EL (cell line): Measurements from ENCODE around the gene KRT73.

Source experiments
- DNase-seq: peaks from one replicate; pipeline ENCODE4 v3.0.0-alpha.2; 2016

Gene KRT73

DNA sequence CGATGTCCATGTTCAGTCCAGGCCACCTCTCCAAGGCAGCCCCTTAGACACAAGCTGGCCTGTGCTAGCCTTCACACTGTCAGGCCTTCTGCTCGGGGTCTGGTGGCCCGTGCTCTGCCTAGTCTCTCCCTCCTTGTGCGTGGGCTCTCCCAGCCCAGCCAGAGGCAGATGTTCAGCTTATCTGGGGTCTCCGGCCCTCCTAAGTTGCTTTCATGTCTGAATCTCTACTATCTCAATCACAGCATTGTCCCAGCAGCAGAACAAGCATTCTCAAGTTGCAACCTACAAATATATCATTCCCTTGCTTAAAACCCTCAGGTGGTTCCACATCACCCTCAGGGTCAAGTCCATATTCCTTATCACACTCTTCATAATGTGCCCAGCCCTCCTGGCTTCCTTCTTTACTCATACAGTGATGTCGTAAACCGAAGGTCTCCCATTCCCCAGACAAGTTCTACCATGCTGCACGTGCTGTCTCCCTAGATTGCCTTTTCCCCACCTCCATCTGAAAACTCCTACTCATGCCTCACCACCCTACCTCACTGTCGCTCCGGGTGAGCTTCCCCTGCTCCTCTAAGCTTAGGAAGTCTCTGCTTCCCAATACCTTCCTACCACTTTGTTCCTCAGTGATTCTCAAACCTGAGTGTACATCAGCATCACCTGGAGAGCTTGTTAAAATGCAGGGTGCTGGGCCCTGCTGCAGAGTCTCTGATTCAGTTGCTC is 1.5 kb downstream of the KRT73 start:
- DNase-seq, result no peak

GRCh38 chr12:52615912-52616311 is 2.4 kb downstream of the KRT73 start:
- DNase-seq, result no peak

GRCh38 chr12:52615208-52615868 is 3.0 kb downstream of the KRT73 start:
- DNase-seq, result peak; percentile 8

DNA sequence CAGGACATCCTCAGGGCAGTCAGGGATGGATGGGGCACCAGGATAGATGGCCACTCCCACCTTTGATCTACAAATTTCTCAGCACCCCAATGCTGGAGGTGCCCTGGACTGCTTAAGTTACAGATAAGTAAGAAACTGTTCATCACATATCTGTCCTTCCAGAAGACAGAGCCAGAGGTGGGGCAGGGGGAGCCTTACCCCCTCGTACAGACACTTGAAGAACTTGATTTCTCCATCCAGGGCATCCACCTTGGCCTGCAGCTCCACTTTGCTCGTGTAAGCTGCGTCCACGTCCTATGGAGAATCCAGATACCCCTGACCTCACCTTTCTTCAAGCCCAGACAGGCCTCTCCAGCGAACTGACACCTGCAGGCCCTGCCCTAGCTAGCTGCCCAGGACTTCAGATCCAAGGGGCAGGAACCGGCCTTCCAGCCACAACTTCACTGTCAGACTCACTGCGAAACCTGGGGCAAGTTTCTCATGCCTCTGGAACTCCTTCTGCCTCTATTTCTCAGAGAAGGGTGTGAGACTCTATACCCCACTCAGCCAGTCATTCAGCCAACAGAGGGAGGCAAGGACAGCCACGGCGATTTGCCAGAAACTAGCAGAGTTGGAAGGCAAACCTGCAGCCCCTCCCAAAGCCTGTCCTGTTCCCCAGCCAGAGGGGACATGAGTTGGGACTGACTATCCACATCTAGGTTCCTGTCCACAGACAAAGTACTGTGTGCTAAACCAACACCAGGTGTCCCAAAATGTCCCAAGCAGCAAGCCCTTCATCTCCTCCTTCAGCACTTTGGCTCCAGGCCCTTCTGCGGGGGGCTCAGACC is 3.8 kb downstream of the KRT73 start:
- DNase-seq, result no peak

DNA sequence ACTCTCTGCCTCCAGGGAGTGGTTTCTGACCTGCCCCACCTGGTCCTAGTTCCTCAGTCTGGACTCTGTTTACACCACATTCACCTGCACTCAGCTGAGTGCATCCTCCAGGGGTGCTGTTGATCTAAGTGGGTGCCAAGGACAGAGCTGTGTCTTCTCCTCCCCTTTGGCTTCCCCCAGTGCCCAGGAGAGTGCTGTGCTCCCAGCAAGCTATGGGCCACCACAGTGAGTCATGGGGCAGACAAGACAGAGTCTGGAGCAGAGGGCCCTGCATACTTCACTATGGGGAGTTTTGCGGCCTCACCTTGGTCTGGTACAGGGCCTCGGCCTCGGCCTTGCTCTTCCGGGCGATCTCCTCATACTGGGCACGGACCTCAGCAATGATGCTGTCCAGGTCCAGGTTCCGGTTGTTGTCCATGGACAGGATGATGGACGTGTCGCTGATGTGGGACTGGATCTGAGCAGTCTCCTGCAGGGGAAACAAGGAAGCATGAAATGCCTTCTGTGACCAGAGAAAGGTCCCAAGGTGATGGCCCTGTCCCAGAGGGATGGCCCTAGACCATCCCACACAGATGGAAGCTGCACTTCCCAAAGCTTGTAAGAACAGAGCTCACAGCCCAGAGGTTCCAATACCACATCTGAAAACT is 4.9 kb downstream of the KRT73 start:
- no peak for DNase-seq

- DNase-seq, result no peak
Measured at GRCh38 chr12:52612431-52613383, 5.7 kb downstream of the KRT73 start.

- no peak for DNase-seq
Measured at GRCh38 chr12:52611080-52611468, 7.3 kb downstream of the KRT73 start.

GRCh38 chr12:52608826-52609630 is 9.3 kb downstream of the KRT73 start:
- DNase-seq, result no peak

DNA sequence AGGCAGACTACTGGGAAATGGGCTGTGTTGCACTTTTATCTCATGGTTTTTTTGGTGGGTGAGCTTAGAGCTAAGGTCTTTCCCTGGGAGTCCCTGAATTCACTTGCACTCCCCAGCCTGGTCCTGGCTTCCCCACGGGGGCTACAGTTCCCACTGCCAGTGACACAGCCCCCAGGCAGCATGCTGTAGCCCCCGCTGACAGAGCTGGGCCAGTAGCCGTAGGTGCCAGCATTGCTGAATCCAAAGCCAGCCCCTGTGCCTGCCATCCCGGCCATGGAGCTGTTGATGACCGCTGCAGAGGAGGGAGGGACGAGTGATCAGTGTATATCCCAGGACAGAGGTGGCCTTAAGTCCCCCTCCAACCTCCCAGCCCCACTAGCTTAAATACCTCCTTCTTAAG is 10.2 kb downstream of the KRT73 start:
- no peak for DNase-seq

DNA sequence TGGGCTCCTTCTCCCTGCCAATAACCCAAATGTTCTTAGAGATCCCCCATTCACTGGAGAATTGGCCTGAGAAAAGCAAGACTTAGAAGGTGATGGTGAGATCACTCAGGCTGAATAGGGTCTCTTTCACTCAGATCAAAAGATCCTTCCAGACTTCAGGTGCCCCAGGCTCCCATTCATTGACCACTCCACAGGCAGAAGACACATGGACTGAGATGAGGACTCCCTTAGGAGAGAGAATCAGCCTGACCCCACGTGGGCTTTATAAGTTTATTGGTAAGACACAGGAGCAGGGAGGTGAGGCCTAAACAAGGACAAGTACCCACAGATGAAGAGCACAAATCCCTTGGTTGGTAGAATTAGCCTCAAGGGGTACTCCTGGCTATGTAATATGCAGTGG is 11.0 kb downstream of the KRT73 start:
- no peak for DNase-seq

- no peak for DNase-seq
Measured at GRCh38 chr12:52606581-52607218, 11.7 kb downstream of the KRT73 start.

GRCh38 chr12:52606096-52606495 is 12.3 kb downstream of the KRT73 start:
- no peak for DNase-seq

DNA sequence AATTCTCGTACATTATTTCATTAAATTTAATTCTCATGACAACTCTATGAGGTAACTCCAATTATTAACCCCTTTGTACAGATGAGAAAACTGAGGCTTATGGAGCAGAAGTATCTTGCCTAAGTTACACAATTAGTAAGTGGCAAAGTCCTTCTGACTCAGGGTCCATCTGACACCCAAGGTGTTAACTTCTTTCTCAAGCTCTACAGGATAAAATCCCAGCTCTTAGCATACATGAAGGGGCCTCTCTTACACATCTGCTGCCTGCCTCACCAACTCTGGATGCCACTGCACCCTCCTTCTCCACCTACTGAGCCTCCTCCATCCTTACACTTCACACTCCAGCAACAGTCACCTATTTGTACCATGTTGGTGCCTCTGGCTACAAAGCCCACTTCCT is 12.8 kb downstream of the KRT73 start:
- no peak for DNase-seq

GRCh38 chr12:52604859-52605258 is 13.5 kb downstream of the KRT73 start:
- DNase-seq, result no peak

DNA sequence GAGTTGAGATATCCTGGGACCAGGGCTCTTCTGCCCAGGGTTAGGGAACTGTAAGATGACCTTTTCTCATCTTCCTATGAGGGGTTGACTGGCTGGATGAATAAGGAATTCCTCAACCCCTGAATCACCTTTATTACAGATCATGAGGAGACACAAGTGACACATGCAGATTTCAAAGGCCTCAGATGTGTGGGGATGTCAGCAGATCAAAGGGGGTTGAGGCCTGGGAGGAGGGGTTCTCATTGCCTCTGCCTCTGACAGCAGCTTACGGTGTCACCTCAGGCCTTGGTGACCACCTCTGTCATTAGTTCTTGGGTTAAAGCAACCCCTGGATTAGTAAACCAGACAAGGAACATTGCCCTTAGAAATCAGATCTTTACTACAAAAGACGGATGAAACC is 15.0 kb downstream of the KRT73 start:
- DNase-seq, result no peak

DNA sequence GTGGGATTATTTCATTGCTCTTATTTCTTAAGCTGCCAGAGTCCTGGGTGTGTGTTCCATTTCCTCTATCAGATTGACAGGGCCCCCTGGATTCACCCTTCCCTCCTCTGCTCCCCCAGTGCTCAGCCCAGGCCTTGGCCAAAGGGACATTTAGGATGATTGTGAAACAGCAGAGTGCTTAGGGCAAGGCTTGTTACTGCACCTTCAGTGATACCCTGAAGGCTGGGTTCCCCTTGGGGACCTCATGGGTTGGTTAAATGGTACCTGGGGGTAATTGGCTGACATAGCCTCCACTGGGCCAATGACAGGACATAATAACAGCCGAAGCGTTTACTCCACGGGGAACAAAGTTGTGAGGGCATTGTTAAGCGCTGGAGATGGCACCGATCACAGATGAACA is 15.8 kb downstream of the KRT73 start:
- no peak for DNase-seq

GRCh38 chr12:52601671-52602070 is 16.7 kb downstream of the KRT73 start:
- no peak for DNase-seq

DNA sequence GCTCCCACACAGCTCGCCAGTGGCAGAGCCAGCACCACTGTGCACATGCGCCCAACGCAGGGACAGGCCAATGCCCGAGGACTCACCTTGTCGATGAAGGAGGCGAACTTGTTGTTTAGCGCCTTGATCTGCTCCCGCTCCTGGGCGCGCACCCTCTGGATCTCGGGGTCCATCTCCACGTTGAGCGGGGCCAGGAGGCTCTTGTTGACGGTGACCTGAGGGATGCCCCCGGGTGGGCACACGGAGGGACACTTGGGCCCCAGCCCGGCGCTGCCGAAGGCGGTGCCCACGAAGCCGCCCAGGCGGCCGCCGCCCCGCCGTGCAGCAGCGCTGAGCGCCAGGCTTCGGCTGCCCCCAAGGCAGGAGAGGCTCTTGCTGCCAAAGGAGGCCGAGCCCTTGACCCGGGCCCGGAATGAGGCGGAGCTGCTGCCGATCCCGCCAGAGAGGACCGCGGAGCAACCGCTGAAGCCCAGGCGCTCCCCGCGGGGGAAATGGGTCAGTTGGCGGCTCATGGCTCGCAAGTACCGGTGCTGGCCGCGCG is 17.3 kb downstream of the KRT73 start, which contains the start of gene KRT72:
TSS of gene KRT72 (minus strand) at position 523 of the 541 bp plus-strand sequence. CDS start at position 512, 11 bp downstream.
- no peak for DNase-seq

GRCh38 chr12:52600475-52600874 is 17.9 kb downstream of the KRT73 start:
- no peak for DNase-seq

DNA sequence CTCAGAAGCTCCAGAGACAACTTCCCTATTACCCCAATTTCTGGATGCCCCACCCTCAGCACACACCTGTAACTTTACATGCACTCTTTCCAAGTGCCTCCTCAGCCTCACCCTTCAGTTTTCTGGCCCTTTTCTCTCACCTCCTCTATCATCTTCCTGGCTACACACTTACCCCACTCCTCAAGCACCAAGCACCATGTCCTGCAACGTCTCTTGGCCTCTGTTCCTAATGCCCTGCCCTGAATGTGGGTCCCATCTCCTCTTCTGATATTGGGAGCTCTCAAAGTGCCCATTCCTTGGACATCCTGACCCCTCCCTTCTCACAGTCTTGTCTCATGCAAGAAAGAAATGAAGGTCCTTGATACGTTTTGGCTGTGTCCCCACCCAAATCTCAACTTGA is 18.3 kb downstream of the KRT73 start:
- no peak for DNase-seq
